Fibroblast of mammary gland (primary cell): ENCODE measurements around the gene CCM2.

Experiments
- DNase-seq: peaks from one replicate; pipeline ENCODE4 v3.0.0-alpha.2; 2010; ENCODE audit warnings: low read depth
- H3K4me3 ChIP-seq: 2 replicates; pipeline ENCODE4 v1.5.1; 2011; ENCODE audit warnings: low read depth, mild to moderate bottlenecking, low read length, moderate library complexity; ENCODE audit not compliant: control insufficient read depth
- CTCF ChIP-seq: conservative IDR thresholded peaks from 2 replicates; pipeline ENCODE4 v1.5.1; 2011; ENCODE audit warnings: low read depth, low read length, inconsistent platforms; ENCODE audit not compliant: control insufficient read depth, insufficient read depth

Gene CCM2

GRCh38 chr7:44995555-44996493 is 4.2 kb upstream of the CCM2 start:
- DNase-seq = no peak
- H3K4me3 ChIP-seq = no peak overlapping the region
- TF ChIP-seq CTCF = no peak

- TF ChIP-seq CTCF = no peak
- H3K4me3 ChIP-seq = no peak overlapping the region
- no peak for DNase-seq
These were observed 1.7 kb upstream of the CCM2 start for GRCh38 chr7:44998153-44998871.

- H3K4me3 ChIP-seq = peak overlapping the region; percentile 78
- DNase-seq = peak; percentile 98
- no peak for TF ChIP-seq CTCF
These were observed 532 bp upstream of the CCM2 start for GRCh38 chr7:44999245-45000092.

GRCh38 chr7:45001138-45001694 is 1.2 kb downstream of the CCM2 start:
- DNase-seq = peak; percentile 29
- TF ChIP-seq CTCF = no peak

GRCh38 chr7:45001826-45002225 is 1.8 kb downstream of the CCM2 start:
- no peak for DNase-seq
- no peak for TF ChIP-seq CTCF
- no peak overlapping the region for H3K4me3 ChIP-seq

More at GRCh38 chr7:45001138-45001694, 1.2 kb downstream of the CCM2 start:
- peak overlapping the region; percentile 84 for H3K4me3 ChIP-seq

- TF ChIP-seq CTCF = no peak
- DNase-seq = no peak
- no peak overlapping the region for H3K4me3 ChIP-seq
These were observed 3.8 kb downstream of the CCM2 start for GRCh38 chr7:45003789-45004188.
